Breast epithelium (tissue), 3 donors: ENCODE results near the gene SMPX.

Experiments
- CTCF ChIP-seq, 3 donors: fragments of 450-650 bp; IDR thresholded peaks; one replicate each; pipeline ENCODE4 v1.5.1; 2016 to 2017; ENCODE audit warnings: antibody characterized with exemption in 3 of 3, mild to moderate bottlenecking in 3 of 3, moderate library complexity in 3 of 3
- POLR2A ChIP-seq: fragments of 450-650 bp; IDR thresholded peaks from one replicate; pipeline ENCODE4 v1.6.1; 2016; ENCODE audit warnings: antibody characterized with exemption, mild to moderate bottlenecking, moderate library complexity
- POLR2AphosphoS5 ChIP-seq, 3 donors: sonication (generic); formaldehyde crosslinking; IDR thresholded peaks; one replicate each; pipeline ENCODE4 v1.6.1; 2017; ENCODE audit warnings: antibody characterized with exemption in 3 of 3

DNA sequence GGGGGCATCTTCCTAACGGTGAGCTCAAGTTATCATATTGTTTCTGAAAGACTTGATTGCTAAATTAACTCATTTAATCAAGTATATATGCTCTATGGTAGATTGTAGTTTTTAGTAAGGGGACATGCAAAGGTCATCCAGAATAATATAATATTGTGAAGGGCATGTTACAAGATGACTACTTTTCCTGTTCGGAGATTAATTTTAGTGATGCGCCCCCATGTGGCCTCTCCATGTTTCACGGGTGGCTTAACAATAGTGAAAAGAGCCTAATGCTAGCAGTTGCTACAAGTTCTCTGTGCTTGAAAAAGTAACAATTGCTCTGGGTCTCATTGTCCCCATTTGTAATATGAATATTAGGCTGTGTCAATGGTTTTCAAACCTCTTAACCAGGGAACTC lies 12.2 kb downstream of the SMPX start:
- TF ChIP-seq CTCF (IDR thresholded peaks at IDR 0.05) (peak in 2 of 3 donors; percentile 14 to 23), POLR2A (no peak), POLR2AphosphoS5 (IDR thresholded peaks at IDR 0.05) (no peak)
